GM18870 (cell line): ENCODE measurements around the gene GOLGA1.
A peak's percentile ranks its signal among the peaks of the same experiment; 100 is the strongest.

Experiments used
- ATAC-seq: cut with Tn5 transposase; IDR thresholded peaks from one replicate; pipeline ENCODE4 v1.9.1; 2021; ENCODE audit warnings: moderate library complexity; ENCODE audit not compliant: unreplicated experiment

Gene GOLGA1

GRCh38 chr9:124885551-124885950 lies 55.3 kb downstream of the GOLGA1 start:
- ATAC-seq = no peak

GRCh38 chr9:124884376-124884775 lies 56.5 kb downstream of the GOLGA1 start:
- no peak for ATAC-seq

DNA sequence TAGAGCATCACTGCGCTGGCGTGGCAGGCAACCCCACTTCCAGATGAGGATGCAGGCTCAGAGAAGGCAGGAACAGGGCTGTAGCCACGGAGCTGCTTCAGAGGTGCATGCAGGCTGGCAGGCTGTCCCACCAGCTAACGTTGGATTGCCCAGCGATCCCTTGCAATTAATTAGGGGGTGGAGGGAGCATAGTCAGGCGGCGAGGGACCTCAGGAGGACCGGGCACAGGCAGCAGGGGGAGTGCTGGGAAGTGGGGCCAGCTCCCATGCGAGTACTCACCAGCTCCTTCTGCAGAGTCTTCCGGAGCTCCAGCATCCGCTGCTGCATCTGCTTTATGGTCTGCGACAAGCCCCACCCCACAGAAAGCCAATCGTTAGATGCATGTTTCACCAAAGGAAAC lies 58.7 kb downstream of the GOLGA1 start:
- ATAC-seq = no peak

DNA sequence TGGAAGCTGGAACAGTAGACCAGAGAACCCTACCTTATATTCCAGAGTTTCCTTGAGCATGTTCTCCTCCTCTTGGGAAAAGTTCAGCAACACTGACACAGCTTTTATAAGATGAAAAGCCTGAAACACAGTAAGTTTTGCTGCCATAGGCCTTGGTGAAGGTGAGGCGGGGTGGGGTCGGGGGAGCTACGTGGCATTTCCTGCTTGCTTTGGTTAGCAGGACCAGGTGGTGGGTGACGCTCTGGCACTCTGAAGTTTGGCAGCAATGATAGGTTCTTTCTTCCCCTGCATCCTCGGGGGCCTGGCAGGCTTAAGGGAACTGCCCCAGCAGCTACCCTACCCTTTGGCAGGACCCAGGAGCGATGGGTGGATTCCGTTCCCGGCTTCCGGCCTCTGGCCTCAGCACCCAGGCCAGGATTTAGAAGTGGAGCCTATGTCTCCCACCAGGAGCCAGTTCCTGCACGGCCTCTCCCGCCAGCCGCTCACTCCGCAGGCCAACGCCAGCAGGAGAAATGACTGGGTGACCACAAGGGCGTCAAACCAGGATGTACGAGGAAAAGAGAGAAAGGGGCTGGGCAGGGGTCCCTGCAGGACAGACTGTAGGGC lies 59.6 kb downstream of the GOLGA1 start:
- no peak for ATAC-seq

DNA sequence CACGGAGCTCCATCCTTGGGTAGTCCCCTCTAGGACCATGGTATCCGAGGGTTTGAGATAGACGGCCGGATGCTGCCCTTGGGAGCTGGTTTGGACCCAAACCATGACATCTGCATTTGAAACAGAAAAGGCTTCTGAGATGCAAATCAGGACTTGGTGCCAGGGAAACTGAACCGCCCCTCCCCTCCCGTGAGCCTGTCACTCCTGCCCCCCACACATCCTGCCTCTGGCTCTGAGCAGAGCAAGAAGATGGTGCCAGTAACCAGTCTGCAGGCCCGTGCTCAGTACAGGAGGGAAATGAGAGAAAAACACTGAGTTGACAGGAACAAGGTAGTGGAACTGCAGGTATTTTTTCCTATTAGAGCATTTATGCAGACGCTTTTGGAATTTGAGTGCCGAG lies 60.4 kb downstream of the GOLGA1 start:
- ATAC-seq = no peak

DNA sequence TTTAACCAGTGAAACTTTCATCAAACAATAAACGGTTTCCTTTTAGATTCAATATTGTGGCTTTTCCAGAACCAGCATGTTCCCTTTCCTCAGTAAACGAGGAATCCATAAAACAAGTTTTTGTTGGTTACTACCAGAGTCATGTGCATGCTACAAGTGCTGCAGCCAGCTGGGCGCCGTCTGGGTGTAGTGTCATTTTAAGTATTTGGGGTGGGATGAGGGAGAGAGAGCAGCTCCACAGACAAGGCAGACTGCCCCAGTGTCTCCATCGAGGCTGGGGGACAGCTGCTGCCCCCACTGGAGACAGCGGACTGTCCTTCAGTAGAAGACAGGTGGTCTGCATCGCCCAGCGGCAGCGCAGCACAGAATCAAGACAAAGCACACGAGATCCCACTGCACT lies 61.7 kb downstream of the GOLGA1 start:
- no peak for ATAC-seq

GRCh38 chr9:124878518-124878917 lies 62.4 kb downstream of the GOLGA1 start:
- ATAC-seq = no peak

DNA sequence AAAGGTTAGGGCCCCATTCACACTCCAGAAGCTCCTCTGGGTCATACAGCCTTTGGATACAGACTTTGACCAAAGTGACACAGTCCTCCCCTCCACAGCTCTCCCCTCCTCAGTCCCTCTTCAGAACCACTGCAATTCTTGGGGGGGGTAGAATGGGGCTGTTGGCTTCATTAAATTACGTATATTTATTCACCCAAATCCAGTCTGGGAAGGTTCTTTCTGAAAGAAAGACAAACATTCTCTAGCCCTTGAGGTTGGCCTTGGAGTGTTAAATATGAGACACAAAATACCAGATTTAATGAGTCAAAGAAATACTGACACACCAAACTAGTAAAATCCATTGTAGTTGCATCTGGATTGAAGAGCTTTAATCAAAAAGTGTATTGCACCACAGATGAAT lies 62.9 kb downstream of the GOLGA1 start:
- no peak for ATAC-seq

GRCh38 chr9:124877021-124877782 lies 63.7 kb downstream of the GOLGA1 start:
- no peak for ATAC-seq

GRCh38 chr9:124875501-124875900 lies 65.4 kb downstream of the GOLGA1 start:
- no peak for ATAC-seq

DNA sequence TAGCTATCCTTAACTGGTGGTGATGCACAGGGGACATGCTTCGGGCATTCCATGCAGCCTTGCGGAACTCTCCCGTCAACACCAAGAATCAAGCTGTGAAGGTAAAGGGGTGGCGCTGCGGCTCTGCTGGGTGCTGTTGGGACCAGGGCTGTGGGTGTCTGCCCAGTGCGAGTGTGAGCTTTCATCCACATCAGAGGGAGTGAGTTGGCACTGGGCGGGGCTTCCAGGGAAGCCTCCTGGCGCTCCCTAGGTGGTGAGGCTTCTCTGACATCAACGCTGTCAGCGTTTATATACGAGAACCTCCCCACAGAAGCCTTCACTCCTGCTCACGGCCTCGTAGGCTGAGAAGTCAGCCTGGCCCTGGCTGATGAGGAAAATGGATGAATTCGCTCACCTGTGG lies 67.2 kb downstream of the GOLGA1 start:
- ATAC-seq = no peak

DNA sequence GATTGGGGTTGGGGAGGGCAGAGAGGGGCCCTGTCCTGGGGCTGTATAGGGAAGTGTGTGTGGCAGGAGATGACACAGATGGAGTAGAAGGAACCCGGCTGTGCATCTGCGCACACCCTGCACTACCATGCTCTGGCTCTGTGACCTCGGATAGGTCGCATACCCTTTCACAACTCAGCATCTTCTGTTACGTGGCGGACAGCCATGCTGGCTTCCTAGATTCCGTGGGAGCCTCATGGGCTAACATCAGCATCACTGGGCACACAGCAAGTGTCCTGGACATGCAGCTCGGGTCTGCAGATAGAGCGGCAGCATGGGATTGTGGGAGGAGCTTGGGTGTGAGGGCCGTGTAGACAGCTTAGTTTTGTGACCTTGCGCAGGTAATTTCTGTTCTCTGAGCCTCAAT lies 69.7 kb downstream of the GOLGA1 start:
- ATAC-seq = no peak

DNA sequence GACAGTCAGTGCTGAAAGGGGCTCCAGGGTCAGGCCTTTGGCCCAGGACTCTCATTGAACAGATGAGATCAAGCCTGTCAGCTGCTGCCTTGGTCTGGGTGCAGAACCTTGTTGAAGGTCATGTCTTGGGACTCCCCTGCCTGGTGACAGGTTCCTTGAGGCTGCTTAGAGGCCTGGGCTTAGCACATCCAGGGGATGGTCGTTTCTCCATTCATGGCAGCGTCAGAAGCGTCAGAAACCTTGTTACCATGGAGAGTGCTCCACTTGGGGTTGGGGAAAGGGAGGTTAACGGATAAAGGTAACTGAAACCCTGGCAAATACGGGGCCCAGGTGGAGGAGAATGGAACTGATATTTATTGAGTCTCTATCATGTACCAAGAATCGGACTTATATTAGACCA lies 70.2 kb downstream of the GOLGA1 start:
- ATAC-seq = no peak

DNA sequence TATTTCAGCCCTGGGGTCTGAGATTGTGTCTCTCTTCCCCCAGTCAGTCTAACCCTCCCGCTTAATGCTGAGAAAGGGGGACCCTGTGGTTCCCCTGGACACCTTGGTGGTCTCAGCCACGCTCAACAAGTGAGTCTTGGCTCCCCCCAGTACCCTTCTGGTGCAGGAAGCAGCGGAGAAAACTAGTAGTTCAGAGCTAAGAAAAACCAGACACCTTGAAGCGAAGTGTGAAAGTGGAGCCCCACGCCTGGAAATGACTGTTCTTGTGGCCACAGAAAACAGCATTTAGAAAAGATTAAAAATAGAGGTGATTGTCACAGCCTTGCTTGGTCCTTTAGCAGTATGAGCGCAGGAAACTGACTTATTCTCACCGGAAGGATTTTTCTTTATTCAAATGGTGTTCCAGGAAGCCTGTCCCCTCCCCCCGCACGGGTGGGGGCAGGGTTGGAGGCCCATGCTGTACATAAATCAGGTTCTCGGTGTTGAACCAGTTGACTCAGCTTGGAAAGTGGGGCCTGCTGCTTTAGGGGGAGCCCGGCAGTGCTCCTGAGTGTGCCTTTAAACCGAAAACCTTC lies 70.8 kb downstream of the GOLGA1 start:
- ATAC-seq = peak; percentile 55

GRCh38 chr9:124869466-124869985 lies 71.4 kb downstream of the GOLGA1 start:
- no peak for ATAC-seq

- no peak for ATAC-seq
Observed at GRCh38 chr9:124868511-124869465, 72.1 kb downstream of the GOLGA1 start.

- no peak for ATAC-seq
Observed at GRCh38 chr9:124863371-124863871, 77.5 kb downstream of the GOLGA1 start.

DNA sequence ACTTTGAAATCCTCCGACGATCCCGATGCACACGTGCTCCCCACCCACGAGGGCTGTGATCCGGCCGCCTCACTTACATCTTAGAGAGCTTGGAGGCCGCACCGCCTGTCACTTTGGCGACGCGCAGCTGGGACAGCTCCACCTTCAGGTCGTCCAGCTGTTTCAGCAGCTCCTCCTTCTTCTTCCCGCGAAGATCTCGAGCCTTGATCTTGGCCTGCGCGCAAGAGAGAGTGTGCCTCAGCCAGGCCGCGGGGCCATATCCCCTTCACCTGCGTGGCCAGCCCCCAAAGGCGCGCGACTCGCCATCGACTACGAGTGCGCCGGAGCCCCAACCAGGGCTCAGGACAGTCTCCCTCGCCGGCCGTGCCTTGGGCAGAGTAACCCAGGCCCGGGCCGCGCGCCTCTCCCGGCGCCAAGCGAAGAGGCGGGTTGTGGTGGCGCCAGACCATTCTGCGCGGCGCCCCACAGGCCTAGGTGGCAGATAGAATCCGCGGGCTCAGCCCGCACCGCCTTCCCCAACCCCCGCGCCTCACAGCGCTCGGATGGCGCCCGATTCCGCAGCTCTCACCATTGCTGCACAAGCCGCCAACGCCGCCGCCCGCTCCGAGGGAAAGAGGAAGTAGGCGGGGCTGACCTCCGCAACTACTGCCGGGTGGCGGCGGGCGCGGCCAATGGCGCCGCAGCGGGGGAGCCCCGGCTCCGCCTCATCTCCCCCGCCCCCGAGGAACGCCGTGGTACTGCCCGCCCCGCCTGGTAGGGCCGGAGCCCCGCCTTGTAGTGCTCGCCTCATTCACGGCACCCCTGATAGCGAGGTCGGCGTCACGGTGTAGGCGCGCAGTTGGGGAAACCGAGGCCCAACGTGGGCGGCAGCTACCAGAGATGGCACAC lies 79.3 kb downstream of the GOLGA1 start, which contains the start of the genes ARPC5L and RPL35:
TSS of gene ARPC5L (plus strand) at position 789 of the 888 bp plus-strand sequence. CDS start 7,161 bp downstream, outside the sequence.
TSS of gene RPL35 (minus strand) at position 616 of the 888 bp plus-strand sequence. CDS start at position 571, 45 bp downstream.
- peak; percentile 67 for ATAC-seq

DNA sequence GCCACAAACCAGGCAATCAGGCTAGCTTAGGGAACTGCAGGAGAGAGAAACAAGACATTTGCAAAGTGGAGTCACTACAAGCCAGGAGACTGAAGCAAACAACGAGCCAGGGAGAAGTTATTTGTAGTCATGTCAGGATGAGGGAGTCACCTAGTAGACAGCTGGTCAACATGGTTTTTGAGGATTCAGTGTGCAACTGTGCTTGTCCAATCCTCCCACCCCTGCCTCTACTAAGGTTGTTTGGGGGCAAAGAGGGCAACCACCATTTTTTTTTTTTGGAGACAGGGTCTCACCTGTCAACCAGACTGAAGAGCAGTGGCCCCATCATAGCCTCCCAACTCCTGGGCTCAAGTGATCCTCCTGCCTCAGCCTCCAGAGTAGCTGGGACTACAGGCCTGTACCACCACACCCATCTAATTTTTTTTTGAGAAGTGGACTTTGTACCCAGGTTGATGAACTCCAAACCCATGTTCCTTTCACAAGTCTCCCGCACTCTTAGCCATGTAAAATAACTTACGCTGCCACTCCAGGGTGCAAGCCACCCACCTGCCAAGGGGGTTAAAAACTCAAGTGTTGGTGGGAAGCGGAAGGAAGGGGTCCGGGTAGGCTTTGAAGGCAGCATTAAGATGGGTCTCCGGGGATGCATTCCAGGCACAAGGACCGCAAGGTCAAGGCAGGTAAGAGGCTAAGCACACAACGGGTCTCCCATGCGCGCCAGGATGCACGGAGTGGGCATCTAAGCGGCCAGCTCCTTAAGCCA lies 80.1 kb downstream of the GOLGA1 start:
- no peak for ATAC-seq
